Esophagus mucosa (tissue), 1 donor: ENCODE measurements around the gene PTGFR. TPM values are rescaled to one million over a fixed set of nuclear protein-coding genes. Genes with fewer than 3 reads are reported as not detected.

Experiments
- total RNA-seq: library from RNA; stranded (reverse); gene quantifications from one replicate; pipeline ENCODE4 v1.2.4, GENCODE V29; 2023
- donor health status: DM: yes; HTN: yes; CAD: no.

The PTGFR gene
- total RNA-seq, 1 donor from 2014 or later: 0.24 TPM

Other genes with a start within 250 kb of the PTGFR start
- gene IFI44L, start 129.5 kb downstream of the PTGFR start, total RNA-seq: 0.88 TPM
- gene IFI44, start 158.9 kb downstream of the PTGFR start, total RNA-seq: 10.7 TPM